Osteocyte (in vitro differentiated cells): ENCODE measurements around the gene LAMTOR4. TPM values are rescaled to one million over a fixed set of nuclear protein-coding genes. Genes with fewer than 3 reads are reported as not detected.

Experiments used
- DNase-seq: peaks from one replicate; pipeline ENCODE4 v3.0.0; 2021; ENCODE audit warnings: mixed read lengths; ENCODE audit not compliant: unreplicated experiment; ENCODE audit errors: extremely low spot score
- H3K27ac Mint-ChIP-seq: one replicate; pipeline ENCODE4 v1.8.0; 2021; ENCODE audit warnings: mild to moderate bottlenecking, mixed read lengths; ENCODE audit not compliant: unreplicated experiment
- H3K27me3 Mint-ChIP-seq: one replicate; pipeline ENCODE4 v1.8.0; 2021; ENCODE audit warnings: mixed read lengths; ENCODE audit not compliant: unreplicated experiment
- H3K36me3 Mint-ChIP-seq: one replicate; pipeline ENCODE4 v1.8.0; 2021; ENCODE audit warnings: mixed read lengths; ENCODE audit not compliant: unreplicated experiment
- H3K4me1 Mint-ChIP-seq: one replicate; pipeline ENCODE4 v1.8.0; 2021; ENCODE audit warnings: mixed read lengths; ENCODE audit not compliant: unreplicated experiment
- H3K4me3 Mint-ChIP-seq: one replicate; pipeline ENCODE4 v1.8.0; 2021; ENCODE audit warnings: mild to moderate bottlenecking, moderate library complexity, mixed read lengths; ENCODE audit not compliant: unreplicated experiment
- H3K9me3 Mint-ChIP-seq: one replicate; pipeline ENCODE4 v1.8.0; 2021; ENCODE audit warnings: mixed read lengths; ENCODE audit not compliant: unreplicated experiment
- CTCF ChIP-seq: fragments of 200-600 bp; sonication (generic); IDR thresholded peaks from 2 replicates; pipeline ENCODE4 v1.5.0; 2021; ENCODE audit warnings: antibody characterized with exemption, mild to moderate bottlenecking, moderate library complexity
- total RNA-seq: library from RNA; stranded (reverse); gene quantifications from 2 replicates; pipeline ENCODE4 v1.2.1, GENCODE V29; 2021

Gene LAMTOR4
- total RNA-seq, 1 donor from 2014 or later, result 111 TPM

GRCh38 chr7:100102950-100103840 is 45.5 kb upstream of the LAMTOR4 start:
- peaks cover 30% of the 10 kb centered on the region for H3K36me3 Mint-ChIP-seq
- peaks cover 29% of the 10 kb centered on the region for H3K4me1 Mint-ChIP-seq
- no peak for TF ChIP-seq CTCF
- peak overlapping the region; percentile 98 for H3K27ac Mint-ChIP-seq
- DNase-seq, result no peak
- no peaks in the 10 kb centered on the region for H3K27me3 Mint-ChIP-seq
- peak overlapping the region; percentile 91 for H3K4me3 Mint-ChIP-seq
- no peaks in the 10 kb centered on the region for H3K9me3 Mint-ChIP-seq

- Mint-ChIP-seq H3K4me3 (no peak overlapping the region), H3K9me3 (no peaks in the 10 kb centered on the region), H3K4me1 (peaks cover 10% of the 10 kb centered on the region), H3K27ac (no peak overlapping the region), H3K27me3 (no peaks in the 10 kb centered on the region), H3K36me3 (peaks cover 19% of the 10 kb centered on the region)
- TF ChIP-seq CTCF, result no peak
- no peak for DNase-seq
Observed at GRCh38 chr7:100105534-100105933, 43.2 kb upstream of the LAMTOR4 start.

GRCh38 chr7:100106633-100107032 is 42.1 kb upstream of the LAMTOR4 start:
- no peak overlapping the region for H3K27ac Mint-ChIP-seq
- no peak overlapping the region for H3K4me3 Mint-ChIP-seq
- no peaks in the 10 kb centered on the region for H3K9me3 Mint-ChIP-seq
- H3K4me1 Mint-ChIP-seq, result peaks cover 10% of the 10 kb centered on the region
- DNase-seq, result no peak
- H3K27me3 Mint-ChIP-seq, result no peaks in the 10 kb centered on the region
- H3K36me3 Mint-ChIP-seq, result peaks cover 22% of the 10 kb centered on the region
- no peak for TF ChIP-seq CTCF

- peaks cover 22% of the 10 kb centered on the region for H3K36me3 Mint-ChIP-seq
- no peak overlapping the region for H3K4me3 Mint-ChIP-seq
- H3K4me1 Mint-ChIP-seq, result peaks cover 10% of the 10 kb centered on the region
- no peak overlapping the region for H3K27ac Mint-ChIP-seq
- TF ChIP-seq CTCF, result no peak
- no peaks in the 10 kb centered on the region for H3K27me3 Mint-ChIP-seq
- H3K9me3 Mint-ChIP-seq, result no peaks in the 10 kb centered on the region
- DNase-seq, result no peak
Observed at GRCh38 chr7:100107125-100107737, 41.5 kb upstream of the LAMTOR4 start.

- Mint-ChIP-seq H3K27ac (no peak overlapping the region), H3K4me3 (no peak overlapping the region)
Observed at GRCh38 chr7:100107890-100108289, 40.8 kb upstream of the LAMTOR4 start.

More at GRCh38 chr7:100107890-100108289, 40.8 kb upstream of the LAMTOR4 start:
- Mint-ChIP-seq H3K36me3 (peaks cover 22% of the 10 kb centered on the region), H3K27me3 (no peaks in the 10 kb centered on the region), H3K4me1 (peaks cover 5% of the 10 kb centered on the region), H3K9me3 (no peaks in the 10 kb centered on the region)
- no peak for TF ChIP-seq CTCF
- DNase-seq, result no peak
